Neuronal stem cell (in vitro differentiated cells): ENCODE data around the gene CCND3.

Experiments used
- DNase-seq: peaks from one replicate; pipeline ENCODE4 v3.0.0-alpha.2; 2013; ENCODE audit warnings: low spot score
- H2AFZ ChIP-seq: one replicate; pipeline ENCODE4 v1.6.1; 2013; ENCODE audit warnings: mild to moderate bottlenecking, low read length, inconsistent platforms
- H2AK5ac ChIP-seq: 2 replicates; pipeline ENCODE4 v1.6.1; 2013; ENCODE audit warnings: low read depth, mild to moderate bottlenecking, inconsistent platforms, low read length, moderate library complexity, mixed read lengths
- H2BK120ac ChIP-seq: 2 replicates; pipeline ENCODE4 v1.6.1; 2013; ENCODE audit warnings: low read depth, mild to moderate bottlenecking, inconsistent platforms, low read length, moderate library complexity, mixed read lengths
- H2BK12ac ChIP-seq: one replicate; pipeline ENCODE4 v1.6.1; 2013; ENCODE audit warnings: low read length, inconsistent platforms
- H2BK15ac ChIP-seq: 2 replicates; pipeline ENCODE4 v1.6.1; 2013; ENCODE audit warnings: mild to moderate bottlenecking, low read length, inconsistent platforms, mixed read lengths
- H2BK5ac ChIP-seq: one replicate; pipeline ENCODE4 v1.6.1; 2013; ENCODE audit warnings: inconsistent platforms, mild to moderate bottlenecking, low read length, moderate library complexity
- H3K14ac ChIP-seq: one replicate; pipeline ENCODE4 v1.6.1; 2013; ENCODE audit warnings: low read length, inconsistent platforms
- H3K18ac ChIP-seq: 2 replicates; pipeline ENCODE4 v1.6.1; 2013; ENCODE audit warnings: low read length, inconsistent platforms
- H3K23ac ChIP-seq: 2 replicates; pipeline ENCODE4 v1.6.1; 2013; ENCODE audit warnings: low read depth, mild to moderate bottlenecking, mixed read lengths, low read length, inconsistent platforms; ENCODE audit not compliant: poor library complexity
- H3K27ac ChIP-seq: replicated peaks from 3 replicates; pipeline ENCODE4 v1.5.1; 2013; ENCODE audit warnings: low read length, inconsistent platforms
- H3K27me3 ChIP-seq, 3 experiments: 2 replicates each; pipeline ENCODE4 v1.6.1; 2013; ENCODE audit warnings: low read length in 3 of 3, mild to moderate bottlenecking in 2 of 3, inconsistent platforms in 1 of 3, low read depth in 1 of 3, mixed read lengths in 1 of 3, moderate library complexity in 1 of 3; ENCODE audit not compliant: control insufficient read depth in 3 of 3, insufficient read depth in 3 of 3
- H3K36me3 ChIP-seq, 2 donors: replicated peaks in 1 of 2; 2 replicates each; pipeline ENCODE4 v1.6.1; 2013; ENCODE audit warnings: low read length in 2 of 2; ENCODE audit not compliant: control insufficient read depth in 2 of 2, insufficient read depth in 2 of 2
- H3K4ac ChIP-seq: 2 replicates; pipeline ENCODE4 v1.6.1; 2013; ENCODE audit warnings: inconsistent platforms, mild to moderate bottlenecking, low read length, moderate library complexity
- H3K4me1 ChIP-seq, 2 donors: 1 replicate in 1 of 2; 2 replicates in 1 of 2; pipeline ENCODE4 v1.6.1; 2013; ENCODE audit warnings: low read length in 2 of 2, low read depth in 1 of 2; ENCODE audit not compliant: control insufficient read depth in 2 of 2, insufficient read depth in 1 of 2
- H3K4me2 ChIP-seq: one replicate; pipeline ENCODE4 v1.6.1; 2013; ENCODE audit warnings: mild to moderate bottlenecking, low read length, inconsistent platforms; ENCODE audit not compliant: insufficient read depth, poor library complexity, severe bottlenecking
- H3K4me3 ChIP-seq, 2 donors: 2 replicates each; pipeline ENCODE4 v1.5.1; 2013; ENCODE audit warnings: low read length in 2 of 2, mild to moderate bottlenecking in 2 of 2, inconsistent platforms in 1 of 2, moderate library complexity in 1 of 2
- H3K79me1 ChIP-seq: one replicate; pipeline ENCODE4 v1.6.1; 2013; ENCODE audit warnings: low read depth, mild to moderate bottlenecking, inconsistent platforms, low read length, moderate library complexity
- H3K9ac ChIP-seq: one replicate; pipeline ENCODE4 v1.6.1; 2013; ENCODE audit warnings: mild to moderate bottlenecking, low read depth, low read length, inconsistent platforms; ENCODE audit not compliant: poor library complexity
- H3K9me3 ChIP-seq, 2 donors: replicated peaks in 1 of 2; 2 replicates each; pipeline versions ENCODE3 to v1.6.1; 2013; ENCODE audit warnings: low read length in 2 of 2, mild to moderate bottlenecking in 2 of 2, inconsistent platforms in 1 of 2, low read depth in 1 of 2, mixed read lengths in 1 of 2, moderate library complexity in 1 of 2; ENCODE audit not compliant: control insufficient read depth in 2 of 2, insufficient read depth in 1 of 2
- H4K8ac ChIP-seq: one replicate; pipeline ENCODE4 v1.6.1; 2013; ENCODE audit warnings: low read depth, mild to moderate bottlenecking, inconsistent platforms, low read length, moderate library complexity
- H4K91ac ChIP-seq: one replicate; pipeline ENCODE4 v1.6.1; 2013; ENCODE audit warnings: low read length, low read depth, mild to moderate bottlenecking, inconsistent platforms; ENCODE audit not compliant: poor library complexity
- WGBS, 2 donors: extraction: QIAGEN DNeasy Blood & Tissue Kit; methylation state at CpG; one replicate each; pipeline ENCODE4 v1.1.7; 2013; ENCODE audit warnings: missing lambda C conversion rate in 2 of 2, mixed read lengths in 1 of 2; ENCODE audit not compliant: insufficient read length in 2 of 2, insufficient replicate concordance in 1 of 2; ENCODE audit errors: extremely low coverage in 2 of 2; 5-methylcytosine and 5-hydroxymethylcytosine counted together

CCND3 gene

GRCh38 chr6:41896281-41896680 is 45.3 kb downstream of the CCND3 start:
- H4K8ac ChIP-seq, result no peak overlapping the region
- no peak for DNase-seq
- H4K91ac ChIP-seq, result no peak overlapping the region
- H3K36me3 ChIP-seq, result peaks cover 2 to 10% of the 10 kb centered on the region in 2 donors
- H3K9ac ChIP-seq, result no peak overlapping the region
- peak overlapping the region; percentile 49 for H3K4me2 ChIP-seq
- H3K27me3 ChIP-seq, result no peaks in the 10 kb centered on the region
- H2BK5ac ChIP-seq, result no peak overlapping the region
- no peak overlapping the region for H2BK12ac ChIP-seq
- no peaks in the 10 kb centered on the region for H3K9me3 ChIP-seq
- no peak overlapping the region for H2BK15ac ChIP-seq
- H3K4ac ChIP-seq, result no peak overlapping the region
- peak overlapping the region in 1 of 2 donors; percentile 55 for H3K4me3 ChIP-seq
- H3K14ac ChIP-seq, result no peak overlapping the region
- no peak overlapping the region for H3K18ac ChIP-seq
- H3K23ac ChIP-seq, result no peak overlapping the region
- no CpG with 5 or more reads among the region's 3 CpGs for WGBS, 2 donors
- no peak overlapping the region for H3K27ac ChIP-seq
- H3K79me1 ChIP-seq, result no peaks in the 10 kb centered on the region
- H3K4me1 ChIP-seq, result peaks cover 0 to 11% of the 10 kb centered on the region in 2 donors
- H2AFZ ChIP-seq, result peak overlapping the region; percentile 83
- no peak overlapping the region for H2BK120ac ChIP-seq
- no peak overlapping the region for H2AK5ac ChIP-seq

GRCh38 chr6:41895300-41896233 is 46.0 kb downstream of the CCND3 start, which contains the start of gene USP49:
USP49 (minus strand) TSS chr6:41895375; CDS start chr6:41806983, 88,392 bp downstream.
- Histone ChIP-seq H4K8ac (no peak within 1 kb of the TSS), H3K14ac (no peak within 1 kb of the TSS), H3K36me3 (peaks cover 2 to 16% of the 10 kb centered on the region in 2 donors), H3K18ac (peak within 1 kb of the TSS; percentile 76), H3K9me3 (no peaks in the 10 kb centered on the region), H2BK120ac (no peak within 1 kb of the TSS), H3K23ac (no peak within 1 kb of the TSS), H3K79me1 (no peaks in the 10 kb centered on the region), H2AK5ac (no peak within 1 kb of the TSS), H3K4me2 (peak within 1 kb of the TSS; percentile 79), H3K4me1 (peaks cover 0 to 11% of the 10 kb centered on the region in 2 donors), H3K4ac (no peak within 1 kb of the TSS), H4K91ac (no peak within 1 kb of the TSS), H2BK5ac (peak within 1 kb of the TSS; percentile 67), H3K4me3 (peak within 1 kb of the TSS; percentile 55 to 91), H2AFZ (peak within 1 kb of the TSS; percentile 83), H3K27me3 (no peaks in the 10 kb centered on the region), H3K9ac (peak within 1 kb of the TSS; percentile 74), H2BK15ac (no peak within 1 kb of the TSS), H3K27ac (peak within 1 kb of the TSS; percentile 98), H2BK12ac (no peak within 1 kb of the TSS)
- DNase-seq, result peak; percentile 95
- WGBS, 2 donors, result no CpG with 5 or more reads among the region's 55 CpGs

GRCh38 chr6:41894366-41895299 is 47.0 kb downstream of the CCND3 start:
- WGBS, 2 donors, result no CpG with 5 or more reads among the region's 56 CpGs
- H3K14ac ChIP-seq, result no peak overlapping the region
- no peak for DNase-seq

More at GRCh38 chr6:41894366-41895299, 47.0 kb downstream of the CCND3 start:
- Histone ChIP-seq H2BK15ac (no peak overlapping the region), H3K27me3 (no peaks in the 10 kb centered on the region), H3K27ac (peak overlapping the region; percentile 98), H2AK5ac (no peak overlapping the region), H2BK120ac (no peak overlapping the region), H3K9ac (peak overlapping the region; percentile 74), H4K91ac (no peak overlapping the region), H4K8ac (no peak overlapping the region), H3K18ac (peak overlapping the region; percentile 76), H3K4me1 (peaks cover 0 to 11% of the 10 kb centered on the region in 2 donors), H2BK12ac (no peak overlapping the region), H3K4me2 (peak overlapping the region; percentile 79), H2AFZ (peak overlapping the region; percentile 83), H2BK5ac (peak overlapping the region; percentile 67), H3K9me3 (no peaks in the 10 kb centered on the region), H3K36me3 (peaks cover 0 to 16% of the 10 kb centered on the region in 2 donors), H3K23ac (no peak overlapping the region), H3K4ac (no peak overlapping the region), H3K79me1 (no peaks in the 10 kb centered on the region), H3K4me3 (peak overlapping the region; percentile 55 to 91)
